Loucy (cell line): Measurements from ENCODE around the gene LANCL1.

ENCODE experiments used
- CTCF ChIP-seq: fragments of 200-600 bp; sonication (generic); conservative IDR thresholded peaks from 2 replicates; pipeline ENCODE4 v1.5.1; 2014; ENCODE audit warnings: mild to moderate bottlenecking, antibody characterized with exemption, low read length
- EZH2phosphoT487 ChIP-seq: fragments of 200-600 bp; IDR thresholded peaks from 2 replicates; pipeline ENCODE4 v1.6.1; 2018; ENCODE audit warnings: antibody characterized with exemption, mild to moderate bottlenecking, moderate library complexity, borderline replicate concordance

DNA sequence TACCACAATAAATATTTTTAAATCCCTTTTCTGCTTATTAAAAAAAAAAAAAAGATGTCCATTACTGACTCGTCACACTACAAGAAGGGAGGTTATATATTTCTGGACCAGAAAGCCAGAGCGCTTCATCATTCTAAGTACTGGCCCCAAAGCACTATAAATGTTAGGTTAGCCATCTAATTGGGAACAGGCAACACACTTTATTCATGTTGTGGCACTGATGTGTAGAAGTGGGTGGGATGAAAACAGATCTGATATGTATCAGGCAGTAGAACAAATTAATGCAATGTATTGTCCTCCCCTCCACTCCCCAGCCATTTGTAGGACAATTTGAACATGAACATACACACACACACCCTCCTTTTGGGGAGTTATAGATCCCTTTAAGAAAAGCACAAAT lies 24.4 kb downstream of the LANCL1 start:
- TF ChIP-seq CTCF = no peak
- no peak for TF ChIP-seq EZH2phosphoT487
